ENCODE results near the gene HES3.

The HES3 gene

DNA sequence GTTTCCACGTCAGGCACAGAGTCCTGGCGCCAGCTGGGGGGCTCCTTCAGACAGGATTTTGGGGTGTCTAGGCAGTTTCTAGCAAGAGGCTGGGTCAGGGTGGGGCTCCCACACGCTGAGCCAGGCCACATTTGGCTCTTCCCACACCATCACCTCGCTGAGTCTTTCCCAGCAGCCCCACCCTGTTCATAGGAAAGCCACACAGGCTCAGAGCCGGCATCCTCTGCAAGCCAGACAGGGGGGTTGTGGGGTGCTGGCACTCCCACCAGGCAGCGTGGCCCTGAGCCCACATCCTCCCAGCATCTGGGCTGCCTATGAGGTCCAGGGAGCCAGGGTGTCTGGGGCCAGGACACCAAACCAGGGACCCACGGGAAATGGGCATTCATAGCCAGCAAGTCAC is 19.7 kb downstream of the HES3 start:
- no peak for DNase-seq

DNA sequence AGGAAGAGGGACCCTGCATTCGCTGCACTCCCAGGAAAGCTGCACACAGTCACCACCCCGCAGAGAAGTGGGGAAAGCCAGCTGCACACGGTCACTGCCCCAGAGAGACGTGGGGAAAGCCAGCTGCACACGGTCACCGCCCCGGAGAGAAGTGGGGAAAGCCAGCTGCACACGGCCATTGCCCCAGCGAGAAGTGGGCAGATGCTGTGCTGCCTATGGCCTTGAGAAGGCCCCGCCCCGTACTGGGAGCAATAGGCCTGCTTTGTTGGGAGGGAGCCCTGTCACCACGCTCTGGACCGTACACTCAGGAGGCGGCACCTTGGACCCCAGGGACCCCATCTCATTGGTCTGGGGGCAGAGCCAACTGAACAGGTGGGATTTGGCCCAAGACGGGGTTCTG is 21.2 kb downstream of the HES3 start:
- DNase-seq: no peak

DNA sequence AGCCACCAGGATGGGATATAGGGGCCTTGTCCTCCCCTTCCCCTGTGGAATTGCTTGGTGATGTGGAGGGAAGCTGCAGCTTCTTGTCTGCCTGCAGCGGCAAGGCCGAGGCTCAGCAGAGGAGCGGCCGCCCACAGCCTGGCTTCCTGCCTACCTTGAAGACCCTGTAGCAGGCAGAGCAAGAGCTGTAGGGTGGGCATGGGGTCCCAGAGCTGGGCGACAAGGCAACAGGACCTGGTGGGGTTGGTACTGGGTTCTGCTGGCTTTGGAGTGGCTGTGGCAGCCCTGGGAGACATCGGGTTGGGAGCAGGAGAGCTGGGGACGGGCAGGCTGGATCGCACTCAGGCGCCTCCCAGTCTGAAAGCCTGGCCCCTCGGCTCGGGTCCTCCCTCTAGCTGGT is 22.7 kb downstream of the HES3 start:
- DNase-seq: no peak

DNA sequence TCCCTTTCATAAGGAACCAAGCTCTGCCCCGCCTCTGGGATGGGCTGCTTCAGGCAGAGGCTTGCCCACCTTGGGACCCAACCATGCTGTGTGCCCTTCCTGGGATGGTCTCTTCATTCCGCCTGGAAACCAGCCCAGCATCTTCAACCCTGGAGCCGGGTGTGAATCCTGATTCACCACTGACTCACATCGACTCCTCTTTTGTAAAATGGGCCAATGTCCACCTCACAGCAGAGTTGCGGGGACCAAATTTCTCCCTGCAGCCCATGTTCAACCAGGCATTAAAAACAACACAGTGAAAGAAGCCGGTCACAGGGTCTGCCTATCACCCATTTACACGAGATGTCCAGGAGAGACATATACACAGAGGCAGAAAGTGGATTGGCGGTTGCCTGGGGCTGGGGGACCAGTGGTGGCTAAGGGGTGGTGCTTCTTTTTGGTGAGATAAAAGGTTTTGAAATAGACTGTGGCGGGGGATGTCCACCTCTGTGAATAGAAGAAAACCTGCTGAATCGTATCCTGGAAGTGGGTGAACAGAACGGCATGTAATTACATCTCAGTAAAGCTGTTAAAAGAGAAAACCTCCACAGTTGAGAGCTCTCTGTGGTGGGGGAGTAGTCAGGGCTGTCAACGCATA is 23.8 kb downstream of the HES3 start:
- DNase-seq: no peak

DNA sequence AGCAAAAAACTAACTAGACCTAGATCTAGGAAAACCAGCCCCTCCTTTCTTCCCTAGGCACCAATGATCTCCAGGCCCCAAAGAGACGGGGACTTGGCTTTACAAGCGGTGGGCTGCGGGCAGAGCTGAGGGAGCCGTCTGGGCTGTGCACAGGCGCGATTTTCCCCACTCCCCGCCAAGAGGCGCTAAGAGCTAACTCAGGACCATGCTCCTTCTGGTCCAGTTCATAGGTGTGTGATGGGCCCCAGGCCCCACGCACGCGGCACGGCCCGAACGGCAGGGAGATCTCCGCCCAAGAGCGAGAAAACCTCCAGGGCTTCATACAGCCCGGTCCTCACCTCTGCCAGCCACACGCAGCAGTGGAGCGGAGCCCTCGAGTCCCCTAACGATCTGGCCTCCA is 24.4 kb downstream of the HES3 start:
- DNase-seq: no peak

DNA sequence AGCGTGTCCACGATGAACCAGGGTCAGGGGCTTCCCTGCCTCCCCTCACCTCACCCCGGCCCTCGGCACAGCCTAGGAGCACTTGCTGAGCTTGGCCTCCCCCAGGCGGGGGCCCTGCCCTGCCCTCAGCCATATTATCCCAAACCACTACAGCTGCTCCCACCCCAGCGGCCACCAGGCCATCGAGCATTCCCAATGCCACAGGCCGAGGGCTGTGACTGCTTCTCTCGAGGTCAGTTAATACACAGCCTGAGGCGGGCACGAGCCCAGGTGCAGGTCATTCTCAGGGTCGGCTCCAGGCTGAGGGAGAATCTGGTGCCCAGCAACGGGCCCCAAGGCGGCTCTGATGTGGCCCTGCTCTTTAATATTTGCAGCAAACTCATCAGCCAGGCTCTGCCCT is 25.3 kb downstream of the HES3 start:
- no peak for DNase-seq

DNA sequence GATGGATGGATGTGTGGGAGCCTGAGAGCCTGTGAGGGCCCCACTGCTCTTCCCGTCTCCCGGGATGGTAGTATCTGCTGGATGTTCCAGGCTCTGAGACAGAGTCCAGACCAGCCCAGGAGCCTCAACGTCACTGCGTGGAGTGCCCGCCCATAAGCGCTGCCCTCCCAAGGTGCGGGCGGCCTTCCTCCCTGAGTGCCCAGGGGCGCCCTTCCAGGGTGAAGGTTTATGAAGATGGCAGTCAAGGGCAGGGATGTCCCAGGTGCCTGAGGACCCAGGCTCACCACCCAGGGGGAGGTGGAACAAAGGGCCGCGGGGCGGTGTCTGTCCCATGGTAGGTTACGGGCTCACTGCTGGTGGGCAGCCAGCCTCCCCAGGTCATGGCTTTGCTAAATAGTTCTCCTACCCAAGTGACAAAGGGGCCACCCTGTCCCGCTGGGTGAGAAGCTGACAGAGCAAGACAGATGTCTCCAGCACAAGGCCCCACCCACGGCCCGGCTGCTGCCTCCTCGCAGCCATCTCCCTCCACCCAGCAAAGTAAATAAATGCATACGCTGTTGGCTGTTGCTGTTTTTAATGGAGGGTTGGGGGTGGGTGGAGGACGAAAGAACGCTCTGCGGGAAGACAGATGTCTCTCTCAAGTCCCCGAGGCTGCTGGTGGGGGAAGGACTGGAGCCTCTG is 25.9 kb downstream of the HES3 start:
- DNase-seq: no peak

DNA sequence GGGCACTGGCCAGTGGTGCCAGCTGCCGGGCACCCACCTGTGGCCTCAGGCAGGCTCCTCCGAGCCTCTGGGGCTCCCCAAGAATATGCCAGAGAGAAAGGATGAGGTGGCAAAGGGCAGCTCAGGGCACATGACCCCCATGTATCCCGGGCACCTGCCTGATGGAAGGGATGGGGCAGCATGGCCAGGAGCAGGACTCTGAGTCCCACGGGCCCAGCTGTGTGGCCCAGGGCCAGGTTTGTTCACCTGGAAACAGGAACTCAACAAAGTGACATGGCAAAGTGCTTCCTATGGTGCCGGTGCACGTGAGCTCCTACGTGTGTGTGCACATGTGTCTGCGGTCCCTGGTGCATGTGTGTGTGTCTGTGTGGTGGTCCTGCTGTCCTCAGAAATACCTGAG is 26.4 kb downstream of the HES3 start:
- DNase-seq: no peak

DNA sequence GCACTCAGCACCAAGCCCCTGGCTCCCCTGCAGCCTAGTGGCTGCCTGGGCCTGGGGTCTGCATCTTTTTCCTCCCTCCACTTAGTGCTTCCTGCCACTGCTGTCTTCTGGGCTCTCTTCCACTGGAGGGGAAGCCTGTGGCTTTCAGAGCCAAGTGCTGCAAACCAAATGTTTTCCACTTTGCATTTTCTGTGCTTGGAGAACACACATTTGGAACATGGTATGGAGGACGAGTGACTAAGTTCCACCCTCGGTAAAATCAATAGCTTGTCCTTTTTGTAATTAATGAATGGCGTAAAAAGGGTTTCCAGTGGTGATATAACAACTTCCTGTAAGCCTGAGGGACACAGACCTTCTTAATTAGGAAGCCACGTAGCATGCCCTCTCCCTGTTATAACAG is 27.0 kb downstream of the HES3 start:
- DNase-seq: no peak

DNA sequence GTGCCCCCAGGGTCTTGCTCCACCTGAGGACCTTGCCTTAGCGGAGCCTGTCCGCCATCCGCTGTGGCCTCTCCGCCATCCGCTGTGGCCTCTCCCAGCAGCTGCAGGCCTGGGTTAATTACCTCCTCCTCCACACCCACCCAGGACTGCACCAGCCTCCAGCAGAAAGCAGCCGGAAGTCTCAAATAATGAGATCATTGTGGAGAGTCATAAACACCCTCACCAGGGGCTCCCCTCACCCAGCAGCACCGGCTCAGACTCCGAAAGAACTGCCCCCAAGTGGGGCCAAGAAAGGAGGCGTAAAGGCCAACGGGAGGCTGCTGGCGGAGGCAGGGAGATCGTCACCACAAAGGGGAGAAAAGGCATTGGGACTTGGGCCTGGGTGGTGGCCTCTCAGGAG is 27.6 kb downstream of the HES3 start:
- no peak for DNase-seq

DNA sequence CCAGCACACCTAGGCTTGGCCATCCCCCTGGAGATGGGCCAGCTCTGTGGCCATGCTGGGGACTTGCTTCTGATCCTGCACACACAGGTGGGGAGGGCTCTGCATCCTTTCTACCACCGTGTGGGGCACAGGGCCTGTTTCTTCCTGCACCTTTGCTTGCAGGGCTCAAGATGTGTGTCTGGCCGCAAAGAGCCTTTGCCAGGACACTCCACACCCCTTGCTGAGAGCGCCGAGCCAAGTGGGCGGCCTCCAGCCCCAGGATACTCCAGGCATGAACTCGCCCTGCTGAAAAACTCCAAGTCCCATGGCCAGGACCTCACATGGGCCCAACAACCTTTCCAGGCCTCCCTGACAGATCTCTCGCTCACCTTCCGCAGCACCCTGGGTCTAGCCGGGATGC is 28.5 kb downstream of the HES3 start:
- DNase-seq: no peak

DNA sequence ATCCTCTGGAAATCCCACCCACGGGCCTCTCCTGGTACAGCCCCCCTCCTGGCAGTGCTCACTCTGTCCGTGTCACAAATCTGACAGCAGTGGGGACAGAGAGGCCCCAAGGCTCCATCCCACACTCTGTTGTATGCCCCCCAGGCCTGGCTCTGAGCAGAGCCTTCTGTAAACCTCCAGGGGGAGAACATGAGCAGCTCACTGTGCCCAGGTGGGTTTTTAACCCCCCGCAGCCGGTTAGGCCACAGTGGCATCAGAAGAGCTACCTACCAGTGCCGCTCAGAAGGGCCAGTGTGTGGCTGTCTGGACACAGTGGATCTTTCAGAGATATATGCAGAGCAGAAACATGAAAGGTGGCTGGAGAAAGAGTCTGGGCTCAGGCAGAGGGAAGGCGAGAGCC is 28.9 kb downstream of the HES3 start:
- DNase-seq: no peak

DNA sequence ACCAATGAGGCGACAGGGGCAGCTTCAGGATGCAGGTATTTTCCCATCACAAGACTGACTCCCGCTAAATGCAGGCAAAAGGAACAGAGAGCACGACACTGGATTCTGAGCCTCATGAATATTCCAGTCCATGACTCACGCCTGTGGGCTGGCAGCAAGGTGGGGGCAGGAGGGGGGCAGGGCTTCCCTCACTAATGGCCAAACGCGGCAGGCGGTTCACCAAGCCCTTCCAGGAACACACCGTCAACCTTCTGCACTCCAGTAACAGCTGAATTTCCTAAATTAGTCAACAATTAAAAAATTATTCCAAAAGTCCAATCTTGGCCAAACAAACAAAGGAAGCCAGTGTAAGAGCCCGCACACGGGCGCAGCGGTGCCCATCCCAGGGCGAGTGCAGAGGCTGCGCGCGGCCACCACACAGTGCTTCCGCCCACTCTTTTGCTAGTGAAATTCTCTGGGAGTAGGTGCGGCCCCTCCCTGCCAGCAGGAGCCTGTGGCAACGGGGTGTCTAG is 29.5 kb downstream of the HES3 start:
- DNase-seq: no peak

DNA sequence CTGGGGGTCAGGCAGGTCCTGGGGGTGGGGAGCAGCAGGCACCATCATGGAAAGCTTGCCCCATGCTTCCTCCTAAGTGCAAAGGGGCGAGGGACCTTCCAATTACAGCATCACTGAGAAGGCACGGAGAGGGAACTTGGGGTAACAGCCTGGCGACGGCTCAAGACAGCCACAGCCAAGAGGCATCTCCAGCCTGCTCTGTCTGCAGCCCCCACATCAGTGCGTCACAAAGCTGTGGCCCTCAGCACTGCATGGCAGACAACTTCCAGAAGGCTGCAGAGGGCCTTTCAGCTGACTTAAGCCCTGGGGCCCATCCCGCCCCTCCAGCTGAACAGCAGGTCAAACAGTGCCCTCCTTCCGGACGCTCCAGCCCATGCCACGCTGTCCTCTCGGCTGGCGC is 30.1 kb downstream of the HES3 start:
- DNase-seq: no peak

DNA sequence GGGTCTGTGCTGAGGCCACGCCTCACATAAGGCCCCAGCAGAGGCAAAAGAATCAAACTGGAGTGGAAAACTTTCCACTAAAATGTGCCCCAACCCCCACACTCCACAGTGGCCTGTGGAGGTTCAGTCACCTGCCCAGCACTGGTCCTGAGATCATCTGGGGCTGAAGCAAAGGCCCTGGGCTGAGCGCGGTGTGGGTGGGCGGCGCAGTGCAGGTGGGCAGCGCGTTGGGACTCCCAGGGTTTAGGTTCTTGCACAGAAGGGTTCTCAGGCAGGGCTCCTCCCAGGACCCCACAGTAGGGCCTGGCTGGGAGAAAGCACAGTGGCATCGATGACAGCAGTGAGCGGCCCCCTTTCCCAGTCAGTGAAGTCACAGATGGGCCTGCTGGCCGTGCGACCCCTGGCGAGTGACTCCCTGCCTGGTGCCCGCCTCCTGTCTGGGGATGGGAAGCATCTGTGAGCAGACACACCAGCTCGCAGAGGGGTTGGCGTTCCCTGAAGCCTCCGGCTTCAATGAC is 30.7 kb downstream of the HES3 start:
- DNase-seq: no peak

DNA sequence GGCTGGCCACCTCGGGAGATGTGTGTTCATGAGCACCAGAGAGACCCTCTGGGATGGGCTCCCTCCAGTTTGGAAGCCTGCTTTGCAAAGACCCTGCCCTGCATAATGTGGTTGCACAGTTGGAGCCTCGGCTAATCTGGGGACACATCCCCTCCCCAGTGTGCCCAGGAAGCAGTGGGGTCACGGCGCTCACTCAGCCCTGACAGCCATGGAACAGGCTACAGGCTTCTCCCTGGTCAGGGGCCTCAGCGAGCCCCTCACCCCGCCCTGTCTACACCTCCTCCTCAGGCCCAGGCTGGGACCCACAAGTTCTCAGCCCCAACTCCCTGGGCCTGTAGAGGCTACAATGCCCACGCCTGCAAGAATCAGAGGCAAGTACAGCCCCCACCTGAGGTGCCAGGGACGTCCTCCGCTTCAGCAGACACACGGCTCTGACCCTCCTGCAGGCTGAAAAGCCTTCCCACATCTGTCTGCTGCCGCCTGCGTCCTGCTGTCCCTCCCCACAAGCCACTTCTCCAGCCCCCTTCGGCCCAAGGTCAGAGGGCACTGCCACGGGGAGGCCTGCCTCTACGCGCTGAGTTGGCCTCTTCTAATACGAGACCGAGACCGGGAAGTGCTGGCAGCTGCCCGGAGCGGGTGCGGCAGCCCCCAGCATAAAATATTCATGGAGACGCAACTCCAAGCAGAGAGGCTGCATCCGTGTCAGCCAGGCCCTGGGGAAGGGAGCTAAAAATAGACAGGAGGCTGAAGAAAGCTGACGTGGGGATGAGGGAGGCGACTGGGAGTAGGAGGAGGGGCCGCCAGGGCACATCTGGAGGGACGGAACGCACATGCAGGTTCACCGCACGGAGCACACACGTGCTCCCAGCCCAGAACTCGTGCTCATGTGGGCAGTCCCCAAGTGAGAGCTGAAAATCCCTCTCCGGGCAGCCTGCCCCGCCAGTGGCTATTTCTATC is 32.1 kb downstream of the HES3 start:
- no peak for DNase-seq

DNA sequence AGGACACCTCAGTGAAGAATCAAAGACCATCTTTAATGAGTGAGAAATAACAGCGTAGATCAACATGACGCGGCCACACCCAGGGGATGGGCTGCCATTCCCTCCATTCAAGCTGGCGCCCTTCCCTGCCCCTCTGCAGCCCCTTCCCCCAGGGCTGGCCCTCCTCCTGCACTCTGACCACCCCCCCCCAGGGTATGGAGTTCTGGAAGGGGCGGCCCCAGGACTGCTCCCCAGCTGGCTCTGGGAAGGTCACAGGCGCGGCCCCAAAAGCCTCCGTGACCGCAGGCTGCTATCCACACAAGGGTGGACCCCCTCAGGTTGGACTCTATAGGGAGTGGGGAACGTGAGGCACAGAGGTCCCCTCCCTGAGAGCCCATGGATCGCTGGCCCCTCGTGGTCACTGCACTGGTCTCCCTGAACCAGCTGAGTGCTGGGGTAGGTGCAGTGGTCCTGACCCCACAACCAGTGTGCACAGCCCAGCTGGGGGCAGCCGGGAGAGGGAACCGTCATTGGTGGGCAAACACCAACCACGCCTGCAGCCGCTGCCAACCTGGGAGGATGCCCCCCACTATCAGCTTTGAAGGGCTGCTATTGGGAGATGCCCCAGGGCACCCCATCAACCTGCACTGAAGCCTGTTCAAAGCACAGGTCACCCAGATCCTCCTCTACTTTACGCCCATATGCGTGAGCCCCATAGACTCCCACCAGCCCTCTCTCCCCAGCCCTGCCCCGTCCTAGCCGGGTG is 33.0 kb downstream of the HES3 start:
- no peak for DNase-seq

DNA sequence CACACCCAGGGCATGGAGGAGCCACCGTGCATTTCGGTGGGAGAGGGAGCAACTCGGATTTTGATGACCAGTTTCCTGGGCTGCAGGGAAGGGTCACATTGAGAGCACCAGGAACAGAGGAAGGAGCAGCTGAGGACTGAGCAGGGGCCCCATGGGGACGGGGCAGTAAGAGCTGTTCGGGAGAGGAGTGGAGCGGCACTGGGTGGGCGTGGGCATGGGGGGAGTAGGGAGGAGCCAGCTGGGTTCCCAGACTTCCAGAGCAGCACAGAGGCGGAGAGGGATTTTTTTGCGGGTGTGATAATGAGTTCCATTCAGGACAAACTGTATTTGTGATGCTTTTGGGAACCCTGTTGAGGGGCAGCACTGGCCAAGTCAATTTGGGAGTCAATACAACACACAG is 34.3 kb downstream of the HES3 start:
- DNase-seq: no peak

DNA sequence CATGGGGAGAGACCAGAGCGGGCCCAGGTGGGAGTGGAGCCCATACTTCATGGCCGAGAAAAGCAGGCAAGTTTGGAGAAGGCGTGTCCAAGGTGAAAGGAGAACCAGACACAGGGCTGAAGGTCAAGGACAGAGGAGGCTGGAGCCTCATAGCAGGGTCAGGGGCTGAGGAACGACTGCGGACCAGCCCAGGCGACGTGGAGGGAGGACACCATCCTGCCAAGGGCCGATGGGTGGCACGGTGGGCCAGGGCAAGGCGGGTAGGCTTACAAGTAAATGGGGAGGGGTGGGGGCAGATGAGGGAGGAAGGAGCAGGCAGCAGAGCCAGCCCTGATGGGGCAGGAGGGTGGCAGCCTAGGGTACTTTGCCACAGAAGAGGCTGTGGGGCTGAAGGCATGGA is 35.1 kb downstream of the HES3 start:
- no peak for DNase-seq

DNA sequence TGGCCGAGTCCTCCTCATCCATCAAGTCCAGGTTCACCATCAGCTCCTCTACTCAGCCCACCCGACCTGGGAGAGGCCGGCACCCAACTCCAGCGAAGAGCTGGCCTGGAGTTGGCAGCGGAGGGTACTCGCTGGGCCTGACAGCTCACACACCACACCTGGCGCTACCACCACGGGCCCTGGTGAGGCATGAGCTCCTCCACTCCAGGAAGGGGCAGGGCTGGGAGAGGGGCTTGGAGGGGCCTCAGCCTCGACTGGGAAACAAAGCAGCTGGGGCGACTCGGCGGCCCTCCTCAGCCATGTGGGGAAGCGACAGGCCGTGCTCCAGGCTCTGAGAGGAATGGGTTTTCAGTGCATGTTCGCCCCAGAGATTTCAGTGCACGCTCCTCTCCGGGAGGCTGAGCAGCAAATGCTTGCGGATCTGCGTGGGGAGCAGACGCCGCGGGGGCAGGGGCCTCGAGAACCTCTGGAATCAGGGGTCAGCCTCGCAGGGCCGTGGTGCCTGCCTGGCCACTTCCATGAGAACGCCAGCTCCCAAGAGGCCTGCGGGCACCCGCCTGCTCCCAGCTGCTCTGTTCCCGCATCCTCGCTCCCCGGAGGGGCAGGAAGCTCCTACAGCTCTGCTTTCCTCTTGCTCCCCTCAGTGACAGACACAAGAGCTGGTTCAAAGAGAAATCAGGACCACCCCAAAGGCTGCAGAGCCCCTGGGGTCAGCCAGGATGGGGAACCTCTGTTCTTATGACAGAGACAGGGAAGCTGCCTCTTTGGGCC is 35.8 kb downstream of the HES3 start:
- no peak for DNase-seq

DNA sequence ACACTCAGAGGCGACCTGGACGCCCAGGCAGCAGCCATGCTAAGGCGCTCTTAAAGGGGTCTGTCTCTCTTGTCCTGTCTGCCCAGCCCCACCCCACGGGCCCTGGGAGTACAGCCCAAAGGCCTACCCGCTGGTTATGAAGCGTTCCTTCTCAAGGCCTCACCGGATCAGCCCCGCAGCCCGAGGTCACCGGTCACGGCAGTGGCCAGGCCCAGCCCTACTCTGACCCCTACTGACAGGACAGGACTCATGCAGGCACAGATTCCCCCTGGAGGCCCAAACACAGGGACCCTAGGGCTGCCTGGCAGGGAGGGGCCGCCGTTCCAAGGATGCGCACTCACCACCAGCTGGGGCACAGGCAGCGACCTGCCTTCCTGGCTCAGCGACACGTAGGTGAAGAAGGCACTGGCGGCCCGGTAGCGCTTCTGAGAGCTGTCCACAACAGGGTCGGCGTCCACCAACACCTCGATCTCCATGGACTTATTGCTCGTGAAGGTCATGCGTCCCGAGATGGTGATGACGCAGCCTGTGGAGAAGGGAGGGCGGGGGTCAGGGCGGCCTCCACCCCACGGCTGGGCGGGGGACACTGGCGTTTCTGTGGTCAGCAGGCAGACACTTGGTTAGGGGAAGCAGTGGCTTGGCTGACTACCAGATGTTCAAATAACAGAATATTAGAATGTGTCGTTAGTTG is 36.9 kb downstream of the HES3 start:
- DNase-seq: no peak

Data from CD4-positive, alpha-beta T cell treated with Interleukin-17A for 1 hour (primary cell).